Loucy (cell line): ENCODE data around the gene GAS7.

ENCODE experiments used
- CTCF ChIP-seq: fragments of 200-600 bp; sonication (generic); conservative IDR thresholded peaks from 2 replicates; pipeline ENCODE4 v1.5.1; 2014; ENCODE audit warnings: mild to moderate bottlenecking, antibody characterized with exemption, low read length
- EZH2phosphoT487 ChIP-seq: fragments of 200-600 bp; IDR thresholded peaks from 2 replicates; pipeline ENCODE4 v1.6.1; 2018; ENCODE audit warnings: antibody characterized with exemption, mild to moderate bottlenecking, moderate library complexity, borderline replicate concordance

GRCh38 chr17:9968008-9968407 is 230.4 kb downstream of the GAS7 start:
- TF ChIP-seq CTCF: no peak
- no peak for TF ChIP-seq EZH2phosphoT487
